ENCODE measurements around the gene ASTN1.

- TF ChIP-seq CTCF (IDR thresholded peaks at IDR 0.05) (no peak), POLR2AphosphoS5 (IDR thresholded peaks at IDR 0.05) (no peak)
Measured at GRCh38 chr1:177132141-177132540, 32.4 kb downstream of the ASTN1 start.
